ENCODE results near the gene KIAA0319L. TPM values are rescaled to one million over a fixed set of nuclear protein-coding genes. Genes with fewer than 3 reads are reported as not detected.

The KIAA0319L gene
- total RNA-seq, 2 experiments from 2014 or later = 36.0 to 45.7 TPM

- DNase-seq (no peak), ATAC-seq (no peak)
- Mint-ChIP-seq H3K9me3 (ENCODE audit: low read depth) (no peaks in the 10 kb centered on the region), H3K4me3 (peak overlapping the region; percentile 93), H3K27me3 (no peaks in the 10 kb centered on the region), H3K4me1 (peaks cover 34% of the 10 kb centered on the region), H3K27ac (peak overlapping the region; percentile 95), H3K36me3 (peaks cover 20% of the 10 kb centered on the region)
- CTCF ChIA-PET = interaction anchor here (0.8 to 4.8 kb wide), 13 partner anchors 8 to 704 kb away, joined by 3 to 41 read pairs (median 4); partner anchors contain the start of gene CLSPN
Observed at GRCh38 chr1:35556484-35557117, 602 bp downstream of the KIAA0319L start.

GRCh38 chr1:35555601-35556477, 1.4 kb downstream of the KIAA0319L start:
- CTCF ChIA-PET = interaction anchor here (0.9 to 4.8 kb wide), 11 partner anchors 9 to 703 kb away, joined by 3 to 41 read pairs (median 5); partner anchors contain the start of gene CLSPN
- H3K36me3 Mint-ChIP-seq = peaks cover 21% of the 10 kb centered on the region
- DNase-seq (no peak), ATAC-seq (no peak)
- H3K27ac Mint-ChIP-seq = peak overlapping the region; percentile 95
- H3K4me1 Mint-ChIP-seq = peaks cover 30% of the 10 kb centered on the region
- no peaks in the 10 kb centered on the region for H3K27me3 Mint-ChIP-seq
- peak overlapping the region; percentile 93 for H3K4me3 Mint-ChIP-seq
- no peaks in the 10 kb centered on the region for H3K9me3 Mint-ChIP-seq (ENCODE audit: low read depth)

GRCh38 chr1:35555212-35555584, 2.0 kb downstream of the KIAA0319L start:
- DNase-seq (no peak), ATAC-seq (no peak)
- no peak overlapping the region for H3K27ac Mint-ChIP-seq
- CTCF ChIA-PET = interaction anchor here (4.8 kb wide), 1 partner anchor 104 kb away, joined by 41 read pairs; no protein-coding TSS in a partner anchor
- no peaks in the 10 kb centered on the region for H3K9me3 Mint-ChIP-seq (ENCODE audit: low read depth)
- H3K4me3 Mint-ChIP-seq = peak overlapping the region; percentile 1
- peaks cover 30% of the 10 kb centered on the region for H3K4me1 Mint-ChIP-seq
- H3K27me3 Mint-ChIP-seq = no peaks in the 10 kb centered on the region
- H3K36me3 Mint-ChIP-seq = peaks cover 21% of the 10 kb centered on the region

- Mint-ChIP-seq H3K9me3 (ENCODE audit: low read depth) (no peaks in the 10 kb centered on the region), H3K4me1 (peaks cover 30% of the 10 kb centered on the region), H3K36me3 (peaks cover 27% of the 10 kb centered on the region), H3K4me3 (no peak overlapping the region), H3K27me3 (no peaks in the 10 kb centered on the region), H3K27ac (no peak overlapping the region)
- DNase-seq (no peak), ATAC-seq (no peak)
- CTCF ChIA-PET = interaction anchor here (4.8 kb wide), 1 partner anchor 104 kb away, joined by 41 read pairs; no protein-coding TSS in a partner anchor
Observed at GRCh38 chr1:35554266-35555211, 2.7 kb downstream of the KIAA0319L start.

- DNase-seq (no peak), ATAC-seq (no peak)
- Mint-ChIP-seq H3K4me3 (no peak overlapping the region), H3K27ac (no peak overlapping the region), H3K36me3 (peaks cover 30% of the 10 kb centered on the region), H3K27me3 (no peaks in the 10 kb centered on the region), H3K4me1 (peaks cover 28% of the 10 kb centered on the region), H3K9me3 (ENCODE audit: low read depth) (no peaks in the 10 kb centered on the region)
- CTCF ChIA-PET = interaction anchor here (1.1 to 1.2 kb wide), 2 partner anchors 11 to 102 kb away, joined by 3 to 4 read pairs; no protein-coding TSS in a partner anchor
Observed at GRCh38 chr1:35553851-35554250, 3.4 kb downstream of the KIAA0319L start.

- CTCF ChIA-PET = interaction anchor here (1.0 to 3.3 kb wide), 2 partner anchors 10 to 95 kb away, joined by 3 to 39 read pairs; partner anchors contain the start of gene KIAA0319L
- no peak overlapping the region for H3K4me3 Mint-ChIP-seq
- H3K36me3 Mint-ChIP-seq = peaks cover 29% of the 10 kb centered on the region
- no peak overlapping the region for H3K27ac Mint-ChIP-seq
- no peak for DNase-seq
- no peaks in the 10 kb centered on the region for H3K27me3 Mint-ChIP-seq
- peaks cover 20% of the 10 kb centered on the region for H3K4me1 Mint-ChIP-seq
- ATAC-seq = no peak
- no peaks in the 10 kb centered on the region for H3K9me3 Mint-ChIP-seq (ENCODE audit: low read depth)
Observed at GRCh38 chr1:35546614-35547013, 10.6 kb downstream of the KIAA0319L start.

GRCh38 chr1:35544976-35545375, 12.2 kb downstream of the KIAA0319L start:
- DNase-seq (peak; percentile 67), ATAC-seq (peak; percentile 88)
- CTCF ChIA-PET = interaction anchor here (1.3 to 3.3 kb wide), 5 partner anchors 11 to 146 kb away, joined by 3 to 39 read pairs (median 4); no protein-coding TSS in a partner anchor
- no peaks in the 10 kb centered on the region for H3K27me3 Mint-ChIP-seq
- H3K4me1 Mint-ChIP-seq = peaks cover 32% of the 10 kb centered on the region
- H3K27ac Mint-ChIP-seq = no peak overlapping the region
- H3K4me3 Mint-ChIP-seq = no peak overlapping the region
- H3K9me3 Mint-ChIP-seq (ENCODE audit: low read depth) = no peaks in the 10 kb centered on the region
- peaks cover 33% of the 10 kb centered on the region for H3K36me3 Mint-ChIP-seq

GRCh38 chr1:35539824-35540261, 17.4 kb downstream of the KIAA0319L start:
- Mint-ChIP-seq H3K36me3 (peaks cover 32% of the 10 kb centered on the region), H3K9me3 (ENCODE audit: low read depth) (no peaks in the 10 kb centered on the region), H3K4me3 (peak overlapping the region; percentile 69), H3K4me1 (peaks cover 59% of the 10 kb centered on the region), H3K27me3 (no peaks in the 10 kb centered on the region), H3K27ac (peak overlapping the region; percentile 95)
- ATAC-seq (peak; percentile 51), DNase-seq (no peak)
- CTCF ChIA-PET = interaction anchor here (0.8 to 4.6 kb wide), 6 partner anchors 9 to 187 kb away, joined by 3 to 30 read pairs (median 4); no protein-coding TSS in a partner anchor

GRCh38 chr1:35539073-35539823, 18.0 kb downstream of the KIAA0319L start:
- Mint-ChIP-seq H3K9me3 (ENCODE audit: low read depth) (no peaks in the 10 kb centered on the region), H3K4me3 (peak overlapping the region; percentile 69), H3K27ac (peak overlapping the region; percentile 95), H3K27me3 (no peaks in the 10 kb centered on the region), H3K36me3 (peaks cover 32% of the 10 kb centered on the region), H3K4me1 (peaks cover 56% of the 10 kb centered on the region)
- ATAC-seq = peak; percentile 93
- DNase-seq = peak; percentile 73
- CTCF ChIA-PET = interaction anchor here (0.8 to 4.6 kb wide), 7 partner anchors 10 to 187 kb away, joined by 3 to 30 read pairs (median 4); no protein-coding TSS in a partner anchor

GRCh38 chr1:35537806-35538205, 19.4 kb downstream of the KIAA0319L start:
- DNase-seq (no peak), ATAC-seq (no peak)
- peaks cover 53% of the 10 kb centered on the region for H3K4me1 Mint-ChIP-seq
- CTCF ChIA-PET = interaction anchor here (0.6 to 4.6 kb wide), 6 partner anchors 8 to 134 kb away, joined by 3 to 30 read pairs (median 3); no protein-coding TSS in a partner anchor
- peaks cover 40% of the 10 kb centered on the region for H3K36me3 Mint-ChIP-seq
- H3K27ac Mint-ChIP-seq = peak overlapping the region; percentile 51
- H3K27me3 Mint-ChIP-seq = no peaks in the 10 kb centered on the region
- no peaks in the 10 kb centered on the region for H3K9me3 Mint-ChIP-seq (ENCODE audit: low read depth)
- no peak overlapping the region for H3K4me3 Mint-ChIP-seq

GRCh38 chr1:35536556-35537162, 20.5 kb downstream of the KIAA0319L start:
- no peaks in the 10 kb centered on the region for H3K27me3 Mint-ChIP-seq
- CTCF ChIA-PET = interaction anchor here (0.6 to 4.6 kb wide), 5 partner anchors 28 to 747 kb away, joined by 3 to 30 read pairs (median 5); no protein-coding TSS in a partner anchor
- no peak for DNase-seq
- no peak overlapping the region for H3K4me3 Mint-ChIP-seq
- H3K4me1 Mint-ChIP-seq = peaks cover 49% of the 10 kb centered on the region
- peaks cover 47% of the 10 kb centered on the region for H3K36me3 Mint-ChIP-seq
- no peak overlapping the region for H3K27ac Mint-ChIP-seq
- no peaks in the 10 kb centered on the region for H3K9me3 Mint-ChIP-seq (ENCODE audit: low read depth)
- ATAC-seq = no peak
